HG03571 (cell line): ENCODE measurements around the gene KRT16.
"Not testable (repeated sequence)": the region's sequence is repeated elsewhere in the genome, so short reads cannot be mapped to it uniquely, and the experiment has no call there.

Source experiments
- ATAC-seq: cut with Tn5 transposase; IDR thresholded peaks from one replicate; pipeline ENCODE4 v1.9.1; 2021; ENCODE audit not compliant: unreplicated experiment

The KRT16 gene

GRCh38 chr17:41612376-41613160 is at the start of gene KRT16:
TSS of gene KRT16 (minus strand) at chr17:41612767. CDS start at chr17:41612688, 79 bp downstream.
- ATAC-seq: not testable (repeated sequence)

- ATAC-seq: no peak
These were observed 47.7 kb upstream of the KRT16 start for GRCh38 chr17:41660221-41660711.

GRCh38 chr17:41659427-41660212 is 47.1 kb upstream of the KRT16 start:
- no peak for ATAC-seq

GRCh38 chr17:41658846-41659245 is 46.3 kb upstream of the KRT16 start:
- ATAC-seq: no peak

GRCh38 chr17:41657936-41658335 is 45.4 kb upstream of the KRT16 start:
- ATAC-seq: no peak

- ATAC-seq: no peak
These were observed 44.7 kb upstream of the KRT16 start for GRCh38 chr17:41657176-41657754.

GRCh38 chr17:41656249-41657023 is 43.9 kb upstream of the KRT16 start:
- ATAC-seq: no peak

GRCh38 chr17:41655611-41656111 is 43.1 kb upstream of the KRT16 start:
- ATAC-seq: no peak

GRCh38 chr17:41654678-41655607 is 42.4 kb upstream of the KRT16 start:
- no peak for ATAC-seq

GRCh38 chr17:41653892-41654677 is 41.5 kb upstream of the KRT16 start:
- ATAC-seq: no peak

- ATAC-seq: no peak
These were observed 40.9 kb upstream of the KRT16 start for GRCh38 chr17:41653421-41653820.

GRCh38 chr17:41652461-41652970 is 39.9 kb upstream of the KRT16 start:
- no peak for ATAC-seq

GRCh38 chr17:41651625-41652460 is 39.3 kb upstream of the KRT16 start:
- no peak for ATAC-seq

GRCh38 chr17:41650794-41651624 is 38.4 kb upstream of the KRT16 start:
- no peak for ATAC-seq

- ATAC-seq: no peak
These were observed 37.5 kb upstream of the KRT16 start for GRCh38 chr17:41649923-41650519.

- no peak for ATAC-seq
These were observed 36.0 kb upstream of the KRT16 start for GRCh38 chr17:41648411-41649195.
